ENCODE results near the gene BOLA1.

DNA sequence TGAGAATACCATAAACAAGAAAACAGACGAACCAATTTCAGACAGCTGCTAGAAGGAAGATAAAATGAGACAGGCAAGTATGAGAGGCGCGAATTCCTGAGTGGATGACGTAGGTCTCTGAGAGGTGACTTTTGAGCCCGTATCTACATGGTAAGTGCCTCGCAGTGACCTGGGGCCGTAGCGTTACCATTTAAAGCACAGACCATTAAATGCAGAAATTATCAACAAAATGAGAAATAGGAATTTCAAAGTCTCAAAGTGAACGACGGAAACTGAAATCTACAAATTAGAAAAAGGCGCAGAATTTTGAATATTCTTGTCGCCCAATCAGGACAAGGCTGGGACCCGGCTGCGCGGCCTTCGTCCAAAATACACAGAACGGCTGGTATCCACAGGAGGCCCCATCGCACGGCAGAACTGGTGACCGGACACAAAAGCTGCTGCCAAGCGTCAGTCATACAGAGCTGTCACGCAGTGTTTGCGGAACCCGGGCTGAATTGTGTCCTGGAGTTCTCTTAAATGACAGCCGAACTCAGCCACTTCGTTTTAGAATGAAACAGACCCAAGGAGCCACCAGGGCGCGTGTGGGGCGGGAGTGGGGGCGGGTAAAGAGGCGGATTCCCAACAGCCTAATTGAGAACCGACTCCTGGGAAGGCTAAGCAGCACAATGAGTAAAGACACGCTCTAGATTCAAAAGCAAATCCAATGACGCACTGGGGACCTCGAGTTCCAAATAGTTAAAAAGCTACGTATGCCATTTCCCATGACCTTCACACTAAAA lies 13.8 kb upstream of the BOLA1 start:
- TF ChIP-seq, protein P1, sequence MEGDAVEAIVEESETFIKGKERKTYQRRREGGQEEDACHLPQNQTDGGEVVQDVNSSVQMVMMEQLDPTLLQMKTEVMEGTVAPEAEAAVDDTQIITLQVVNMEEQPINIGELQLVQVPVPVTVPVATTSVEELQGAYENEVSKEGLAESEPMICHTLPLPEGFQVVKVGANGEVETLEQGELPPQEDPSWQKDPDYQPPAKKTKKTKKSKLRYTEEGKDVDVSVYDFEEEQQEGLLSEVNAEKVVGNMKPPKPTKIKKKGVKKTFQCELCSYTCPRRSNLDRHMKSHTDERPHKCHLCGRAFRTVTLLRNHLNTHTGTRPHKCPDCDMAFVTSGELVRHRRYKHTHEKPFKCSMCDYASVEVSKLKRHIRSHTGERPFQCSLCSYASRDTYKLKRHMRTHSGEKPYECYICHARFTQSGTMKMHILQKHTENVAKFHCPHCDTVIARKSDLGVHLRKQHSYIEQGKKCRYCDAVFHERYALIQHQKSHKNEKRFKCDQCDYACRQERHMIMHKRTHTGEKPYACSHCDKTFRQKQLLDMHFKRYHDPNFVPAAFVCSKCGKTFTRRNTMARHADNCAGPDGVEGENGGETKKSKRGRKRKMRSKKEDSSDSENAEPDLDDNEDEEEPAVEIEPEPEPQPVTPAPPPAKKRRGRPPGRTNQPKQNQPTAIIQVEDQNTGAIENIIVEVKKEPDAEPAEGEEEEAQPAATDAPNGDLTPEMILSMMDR (IDR thresholded peaks at IDR 0.05) = no peak
- TF ChIP-seq EZH2 (IDR thresholded peaks at IDR 0.05; ENCODE audit: borderline replicate concordance, insufficient read depth, low read depth, low read length, poor library complexity, severe bottlenecking) = no peak

Measured in B cell (primary cell).